Vagina (tissue), 2 donors: Measurements from ENCODE around the gene DPH7.

Experiments used
- POLR2A ChIP-seq, 2 donors: fragments of 450-650 bp; IDR thresholded peaks; one replicate each; pipeline ENCODE4 v1.6.1; 2017; ENCODE audit warnings: antibody characterized with exemption in 2 of 2, mild to moderate bottlenecking in 2 of 2, moderate library complexity in 2 of 2
- POLR2AphosphoS5 ChIP-seq, 2 donors: sonication (generic); formaldehyde crosslinking; IDR thresholded peaks; one replicate each; pipeline ENCODE4 v1.9.0; 2017; ENCODE audit warnings: antibody characterized with exemption in 2 of 2, mild to moderate bottlenecking in 2 of 2, low read depth in 1 of 2; ENCODE audit not compliant: insufficient read depth in 1 of 2
- TF ChIP-seq, protein P1 (sequence below), 3 experiments: fragments of 450-650 bp in 2 of 3; fragments of 200-600 bp in 1 of 3; sonication (generic) in 1 of 3; IDR thresholded peaks; one replicate each; pipeline ENCODE4 v1.5.1; 2017 to 2019; ENCODE audit warnings: antibody characterized with exemption in 3 of 3, mild to moderate bottlenecking in 2 of 3, moderate library complexity in 2 of 3

DNA sequence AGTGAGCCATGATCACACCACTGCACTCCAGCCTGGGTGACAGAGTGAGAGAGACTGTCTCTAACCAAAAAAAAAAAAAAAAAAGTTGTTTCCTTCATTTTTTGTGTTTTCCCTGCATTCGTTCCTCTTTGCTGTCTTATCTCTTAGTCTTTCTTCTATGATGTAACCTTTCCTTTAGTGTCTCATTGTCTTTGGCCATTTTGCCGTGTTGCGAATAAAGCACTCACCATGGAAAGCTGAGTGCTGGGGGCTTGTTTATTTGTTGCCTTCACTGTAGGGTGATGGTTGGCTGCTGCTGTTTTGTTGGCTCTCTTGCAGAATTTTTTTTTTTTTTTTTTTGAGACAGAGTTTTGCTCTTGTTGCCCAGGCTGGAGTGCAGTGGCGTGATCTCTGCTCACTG, 47.7 kb upstream of the DPH7 start:
- TF ChIP-seq, protein P1, sequence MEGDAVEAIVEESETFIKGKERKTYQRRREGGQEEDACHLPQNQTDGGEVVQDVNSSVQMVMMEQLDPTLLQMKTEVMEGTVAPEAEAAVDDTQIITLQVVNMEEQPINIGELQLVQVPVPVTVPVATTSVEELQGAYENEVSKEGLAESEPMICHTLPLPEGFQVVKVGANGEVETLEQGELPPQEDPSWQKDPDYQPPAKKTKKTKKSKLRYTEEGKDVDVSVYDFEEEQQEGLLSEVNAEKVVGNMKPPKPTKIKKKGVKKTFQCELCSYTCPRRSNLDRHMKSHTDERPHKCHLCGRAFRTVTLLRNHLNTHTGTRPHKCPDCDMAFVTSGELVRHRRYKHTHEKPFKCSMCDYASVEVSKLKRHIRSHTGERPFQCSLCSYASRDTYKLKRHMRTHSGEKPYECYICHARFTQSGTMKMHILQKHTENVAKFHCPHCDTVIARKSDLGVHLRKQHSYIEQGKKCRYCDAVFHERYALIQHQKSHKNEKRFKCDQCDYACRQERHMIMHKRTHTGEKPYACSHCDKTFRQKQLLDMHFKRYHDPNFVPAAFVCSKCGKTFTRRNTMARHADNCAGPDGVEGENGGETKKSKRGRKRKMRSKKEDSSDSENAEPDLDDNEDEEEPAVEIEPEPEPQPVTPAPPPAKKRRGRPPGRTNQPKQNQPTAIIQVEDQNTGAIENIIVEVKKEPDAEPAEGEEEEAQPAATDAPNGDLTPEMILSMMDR (IDR thresholded peaks at IDR 0.05): no peak
- TF ChIP-seq POLR2A (IDR thresholded peaks at IDR 0.05): no peak
- no peak for TF ChIP-seq POLR2AphosphoS5 (IDR thresholded peaks at IDR 0.05; ENCODE audit: insufficient read depth in 1 of 2, low read depth in 1 of 2)
